ENCODE data around the gene KIAA1328.
"Not testable (repeated sequence)": the region's sequence is repeated elsewhere in the genome, so short reads cannot be mapped to it uniquely, and the experiment has no call there.

Gene KIAA1328

DNA sequence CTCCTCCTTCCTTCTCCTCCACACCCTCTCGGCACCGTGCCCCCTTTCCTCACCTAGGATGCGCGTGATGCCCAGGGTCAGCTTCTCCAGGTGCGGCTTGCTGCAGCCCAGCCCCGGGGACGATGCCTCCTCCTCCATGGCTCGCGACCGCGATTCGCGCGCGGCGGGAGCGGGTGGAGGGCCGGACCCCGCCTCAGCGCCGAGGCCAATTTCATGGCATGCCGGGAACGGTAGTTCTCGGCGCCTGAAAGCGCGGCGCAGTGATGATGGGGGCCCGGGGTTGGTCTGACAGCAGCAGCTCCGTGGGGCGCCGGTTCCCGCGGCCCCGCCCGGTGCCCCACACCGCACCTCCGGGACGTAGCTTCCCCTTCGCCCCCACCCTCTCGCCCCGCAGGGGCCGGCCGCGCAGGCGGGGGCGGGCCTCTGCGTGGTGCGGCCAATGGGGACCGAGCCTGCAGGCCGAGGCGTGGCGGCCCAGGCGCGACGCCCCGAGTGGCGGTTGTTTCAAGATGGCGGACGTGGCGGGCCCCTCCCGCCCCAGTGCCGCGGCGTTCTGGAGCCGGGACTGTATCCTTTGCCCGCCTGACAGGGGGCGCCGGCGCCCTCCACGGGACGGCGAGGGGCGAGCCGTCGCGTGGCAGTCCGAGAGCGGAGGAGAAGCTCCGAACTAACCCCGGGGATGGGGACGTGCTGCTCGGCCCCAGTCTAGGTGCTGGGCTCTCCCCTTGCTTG, at the start of gene KIAA1328, which contains the start of gene TPGS2:
Gene KIAA1328, plus strand, starts transcription at position 498 of the 732 bp plus-strand sequence. Its CDS starts 12 bp downstream, at position 510.
Gene TPGS2, minus strand, starts transcription at position 373 of the 732 bp plus-strand sequence. Its CDS starts 235 bp downstream, at position 138.
- peak; percentile 81 for DNase-seq

- DNase-seq = no peak
Measured at GRCh38 chr18:36780748-36781147, 48.2 kb upstream of the KIAA1328 start.

DNA sequence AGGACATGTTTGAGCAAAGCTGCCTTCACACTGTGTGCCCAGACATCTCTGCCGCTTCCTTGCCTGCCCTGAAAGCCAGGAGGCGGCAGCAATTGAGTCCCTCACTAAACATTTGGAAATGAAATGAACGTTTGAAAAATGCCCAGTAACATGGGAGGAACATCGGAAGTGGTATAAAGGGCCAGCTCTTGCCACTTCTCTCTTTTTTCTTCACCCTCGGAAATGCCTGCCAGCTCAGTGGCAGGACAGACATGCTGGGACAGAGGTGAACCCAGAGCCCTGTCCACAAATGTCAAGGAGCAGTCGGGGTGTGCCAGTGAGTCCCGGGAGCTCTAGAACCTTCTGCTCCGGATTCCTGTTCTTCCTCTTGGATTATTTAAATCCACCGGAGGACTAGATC, 46.2 kb upstream of the KIAA1328 start:
- no peak for DNase-seq

DNA sequence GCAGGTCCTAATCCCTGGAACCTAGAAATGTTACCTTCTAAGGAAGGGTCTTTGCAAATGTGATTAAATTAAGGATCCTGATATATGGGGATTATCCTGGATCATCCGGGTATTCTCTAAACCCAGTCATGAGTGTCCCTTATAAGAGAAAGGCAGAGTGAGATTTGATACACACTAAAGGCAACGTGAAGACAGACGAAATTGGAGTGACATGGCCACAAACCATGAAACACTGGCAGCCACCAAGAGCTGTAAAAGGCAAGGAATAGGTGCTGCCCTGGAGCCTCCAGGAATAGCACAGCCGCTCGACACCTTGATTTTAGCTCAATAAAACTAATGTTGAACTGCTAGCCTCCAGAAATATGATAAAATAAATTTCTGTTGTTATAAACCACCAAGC, 45.1 kb upstream of the KIAA1328 start:
- DNase-seq = no peak

- DNase-seq = no peak
Measured at GRCh38 chr18:36786686-36787085, 42.2 kb upstream of the KIAA1328 start.

DNA sequence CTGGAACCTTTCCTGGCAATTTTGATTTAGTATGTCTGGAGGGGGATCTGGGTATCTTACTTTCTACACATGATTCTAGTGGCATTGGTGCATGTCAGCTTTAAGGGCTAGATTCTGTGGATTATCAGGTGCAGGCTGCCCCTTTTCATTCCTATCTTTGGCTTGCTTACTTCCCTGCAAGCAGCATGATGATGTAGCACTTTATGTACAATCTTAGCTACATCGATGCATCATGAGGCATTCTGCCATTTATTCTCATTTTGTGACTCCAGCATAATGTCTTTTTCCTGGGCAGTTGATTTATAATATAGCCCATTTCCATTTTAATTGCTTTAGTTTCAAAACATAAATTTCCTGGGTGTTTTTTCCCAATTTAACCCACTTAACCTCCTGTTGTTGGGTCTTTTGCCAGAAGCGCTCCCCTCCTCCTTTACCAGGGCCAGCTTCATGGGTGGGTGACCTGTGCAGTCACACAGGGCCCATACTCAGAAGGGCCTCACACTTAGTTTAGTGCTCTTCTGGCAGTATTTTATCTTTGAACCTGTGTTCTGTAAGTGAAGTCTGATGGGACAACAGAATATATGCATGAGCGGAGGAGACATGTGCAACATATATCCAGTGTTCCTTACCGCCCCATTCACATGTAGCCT, 36.2 kb upstream of the KIAA1328 start:
- no peak for DNase-seq

GRCh38 chr18:36798738-36799473, 30.0 kb upstream of the KIAA1328 start:
- no peak for DNase-seq

GRCh38 chr18:36805105-36805504, 23.8 kb upstream of the KIAA1328 start:
- DNase-seq = no peak

GRCh38 chr18:36808681-36809080, 20.2 kb upstream of the KIAA1328 start:
- no peak for DNase-seq

GRCh38 chr18:36809590-36810381, 19.1 kb upstream of the KIAA1328 start:
- DNase-seq = peak; percentile 26

DNA sequence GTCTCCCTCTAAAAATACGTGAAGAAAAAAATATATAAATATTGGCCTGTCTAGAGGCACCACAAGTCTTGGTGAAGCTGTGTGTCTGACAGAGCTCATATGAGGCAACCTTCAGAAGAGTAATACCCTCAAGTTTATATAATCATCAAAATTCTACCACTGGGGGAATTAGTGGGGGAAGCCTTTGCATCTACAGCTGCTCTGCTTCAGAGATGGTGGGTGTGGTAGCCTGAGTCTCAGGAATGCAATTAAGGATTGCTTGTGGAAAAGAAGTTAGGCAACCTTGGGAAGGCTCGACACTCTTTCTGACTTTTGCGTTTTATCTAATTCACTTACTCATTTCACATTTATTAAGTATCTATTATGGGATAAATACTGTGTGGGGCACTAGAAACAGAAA, 17.5 kb upstream of the KIAA1328 start:
- no peak for DNase-seq

DNA sequence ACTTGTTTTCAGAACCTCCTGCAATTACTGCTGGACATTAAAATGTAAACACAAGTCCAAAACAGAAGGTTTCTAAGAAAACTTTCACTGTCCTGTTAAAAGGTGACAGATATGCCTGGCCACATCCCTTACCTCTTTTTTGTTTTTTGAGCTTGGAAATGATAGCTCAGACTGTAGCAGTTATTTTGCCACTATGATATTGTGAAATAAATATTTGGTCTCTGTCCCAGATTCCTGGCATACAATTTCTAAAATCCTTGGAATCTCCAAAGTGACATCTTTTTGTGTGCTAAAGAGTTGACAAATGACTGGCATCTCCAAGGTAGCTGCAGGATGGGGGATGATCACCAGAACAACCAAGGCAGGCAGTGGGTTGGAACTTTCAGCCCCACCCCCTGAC, 17.0 kb upstream of the KIAA1328 start:
- DNase-seq = no peak

DNA sequence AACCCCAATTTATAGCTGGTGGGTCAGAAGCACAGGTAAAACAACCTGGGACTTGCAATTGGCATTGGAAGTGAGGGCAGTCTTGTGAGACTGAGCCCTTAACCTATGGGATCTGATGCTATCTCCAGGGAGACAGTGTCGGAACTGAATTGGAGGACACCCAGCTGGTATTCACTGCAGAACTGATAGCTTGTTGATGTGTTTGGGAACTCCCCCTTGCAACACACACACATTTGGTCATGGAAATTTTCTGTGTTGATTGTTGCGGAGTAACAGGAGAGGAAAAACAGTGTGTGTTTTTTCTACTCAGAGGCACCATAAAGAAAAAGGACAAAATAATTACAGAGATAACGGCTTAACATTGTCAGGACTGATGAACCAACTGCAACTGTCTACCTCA, 16.2 kb upstream of the KIAA1328 start:
- DNase-seq = no peak

DNA sequence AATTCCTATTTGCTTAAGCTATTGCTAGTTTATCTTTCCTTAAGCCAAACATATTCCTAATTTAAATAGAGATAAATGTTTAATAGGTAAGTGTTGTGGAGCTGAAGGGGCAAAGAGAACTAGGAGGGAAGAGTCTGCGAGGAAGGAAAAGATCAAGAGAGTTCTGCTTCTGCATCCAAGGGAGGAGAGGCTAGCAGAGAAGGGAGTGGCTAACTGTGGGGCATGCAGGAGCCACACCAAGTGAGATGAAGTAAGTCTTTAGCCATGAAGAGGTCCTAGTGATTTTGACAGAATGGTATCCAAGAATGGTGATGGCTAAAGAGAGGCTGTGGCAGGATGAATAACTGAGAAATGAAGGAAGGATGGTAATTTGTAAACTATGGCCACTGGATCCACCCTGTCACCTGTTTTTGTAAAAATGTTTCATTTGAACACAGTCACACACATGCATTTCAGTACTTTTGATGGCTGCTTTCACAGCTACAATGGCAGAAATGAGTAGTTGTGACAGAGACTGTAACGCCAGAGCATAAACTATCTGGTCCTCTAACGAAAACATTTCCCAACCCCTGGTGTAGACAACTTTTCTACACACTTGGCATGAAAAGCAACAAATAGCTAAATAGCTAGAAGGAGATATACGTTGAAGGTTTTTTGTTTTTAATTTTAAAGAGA, 15.7 kb upstream of the KIAA1328 start:
- no peak for DNase-seq

DNA sequence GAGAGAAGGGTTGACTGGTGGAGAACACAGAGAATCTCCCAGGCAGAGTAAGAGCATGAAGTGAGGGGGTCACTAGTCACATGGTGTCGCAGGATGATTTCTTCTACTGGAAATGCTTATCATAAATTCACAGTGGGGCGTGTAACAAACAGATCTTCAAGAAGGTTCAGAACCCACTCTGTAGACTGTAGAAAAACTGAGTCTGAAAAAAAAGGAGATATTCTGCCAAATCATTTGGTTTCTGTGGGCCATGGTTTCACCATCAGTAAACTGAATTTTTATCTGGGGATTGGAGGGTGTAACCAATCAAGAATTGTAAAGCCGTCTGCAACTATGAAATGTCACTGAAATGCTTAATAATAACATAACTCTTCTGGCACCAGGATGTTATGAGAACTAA, 15.1 kb upstream of the KIAA1328 start:
- no peak for DNase-seq

DNA sequence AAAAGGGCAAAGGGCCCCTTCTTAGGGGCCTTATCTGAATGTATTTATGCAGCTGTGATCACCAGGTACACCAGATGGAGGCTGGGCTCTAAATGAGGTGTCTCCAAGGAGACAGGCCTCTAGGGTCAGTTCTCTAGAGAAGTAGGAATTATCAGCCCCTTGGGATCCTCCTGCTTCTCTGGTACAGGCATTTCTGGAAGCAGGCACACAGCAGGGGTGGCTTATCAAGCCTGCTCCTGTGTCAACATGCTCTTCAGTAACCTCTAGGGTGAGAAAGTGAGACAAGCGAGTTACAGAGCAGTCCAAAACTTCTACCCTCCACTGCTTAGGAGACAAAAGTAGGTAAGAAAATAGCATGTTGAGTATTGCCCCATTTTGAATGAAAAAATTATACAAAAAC, 13.9 kb upstream of the KIAA1328 start:
- DNase-seq = no peak

- not testable (repeated sequence) for DNase-seq
Measured at GRCh38 chr18:36816096-36816495, 12.8 kb upstream of the KIAA1328 start.

DNA sequence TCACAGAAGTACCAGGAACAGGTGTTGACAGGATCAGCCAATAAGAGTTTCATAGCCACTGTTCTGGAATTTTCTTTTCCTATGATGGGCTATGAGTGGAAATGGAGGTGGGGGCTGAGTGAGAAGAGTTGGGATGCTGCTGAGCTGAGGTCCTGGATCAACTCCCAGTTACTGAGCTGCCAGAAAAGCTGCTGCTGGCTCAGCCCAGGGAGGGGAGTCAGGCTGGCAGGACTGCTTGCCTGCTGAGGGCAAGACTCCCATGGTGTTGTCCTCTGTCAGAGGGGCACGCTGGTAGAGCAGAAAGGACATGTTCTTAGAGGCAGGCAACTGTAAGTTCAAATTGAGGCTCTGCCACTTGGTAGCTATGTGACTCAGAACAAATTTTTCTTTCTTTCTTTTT, 11.9 kb upstream of the KIAA1328 start:
- no peak for DNase-seq

- DNase-seq = no peak
Measured at GRCh38 chr18:36818652-36819051, 10.3 kb upstream of the KIAA1328 start.

DNA sequence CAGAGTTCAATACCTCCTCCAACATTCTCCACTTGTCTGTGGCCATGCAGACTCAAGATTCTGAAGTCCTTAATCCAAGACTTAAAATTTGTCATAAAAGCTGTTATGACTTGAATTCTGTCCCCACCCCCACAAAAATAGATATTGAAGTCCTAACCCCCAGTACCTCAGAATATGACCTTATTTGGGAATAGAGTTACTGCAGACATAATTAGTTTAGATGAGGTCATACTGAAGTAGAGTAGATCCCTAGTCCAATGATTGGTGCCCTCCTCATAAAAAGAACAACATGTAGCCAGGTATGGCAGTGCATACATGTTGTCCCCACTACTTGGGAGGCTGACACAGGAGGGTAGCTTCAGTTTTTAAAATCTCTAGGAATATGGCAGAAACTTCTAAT, 9.3 kb upstream of the KIAA1328 start:
- DNase-seq = no peak

- no peak for DNase-seq
Measured at GRCh38 chr18:36821681-36822080, 7.2 kb upstream of the KIAA1328 start.

GRCh38 chr18:36825526-36825925, 3.4 kb upstream of the KIAA1328 start:
- no peak for DNase-seq
